ENCODE results near the gene NACA2. TPM values are rescaled to one million over a fixed set of nuclear protein-coding genes. Genes with fewer than 3 reads are reported as not detected.

NACA2 gene
- total and polyA plus RNA-seq, 2 of the 13 experiments (the other 11 are each of a cell fraction or from before 2014, with no cell fraction given) = 0.21 TPM; not detected in 1

DNA sequence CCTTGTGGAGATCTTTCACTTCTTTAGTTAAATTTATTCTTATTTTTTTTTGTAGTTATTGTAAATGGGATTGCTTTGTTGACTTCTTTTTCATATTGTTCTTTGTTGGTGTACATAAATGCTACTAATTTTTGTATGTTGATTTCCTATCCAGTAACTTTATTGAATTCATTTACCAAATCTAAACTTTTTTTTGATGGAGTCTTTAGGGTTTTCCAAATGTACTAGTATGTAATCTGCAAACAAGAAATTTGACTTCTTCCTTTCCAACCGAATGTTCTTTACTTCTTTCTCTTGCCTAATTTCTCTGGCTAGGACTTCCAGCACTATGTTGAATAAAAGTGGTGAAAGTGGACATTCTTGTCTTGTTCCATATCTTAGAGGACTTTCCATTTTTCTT, 41.8 kb upstream of the NACA2 start:
- FAIRE-seq (no peak), DNase-seq (ENCODE audit: low spot score) (no peak), ATAC-seq (no peak)
- no peak overlapping the region for H3K4me2 ChIP-seq (ENCODE audit: low read depth, low read length)
- H3K4me1 ChIP-seq (ENCODE audit: insufficient read depth, low read length) = no peaks in the 10 kb centered on the region
- CTCF ChIA-PET (ENCODE audit: low intra/inter-chr PET ratio, low total read pairs) = no interaction called here
- H3K4me3 ChIP-seq (replicated peaks in 1 of 3; ENCODE audit: insufficient read depth in 1 of 3, low read depth in 2 of 3, low read length in 3 of 3) = no peak overlapping the region
- H3K9ac ChIP-seq (ENCODE audit: insufficient read depth, low read depth, low read length) = no peak overlapping the region
- H3K36me3 ChIP-seq (replicated peaks in 1 of 2; ENCODE audit: control insufficient read depth in 1 of 2, insufficient read depth in 2 of 2, low read length in 2 of 2) = no peaks in the 10 kb centered on the region
- BruUV-seq (replicated peaks) = no TSS peak
- H3K27ac ChIP-seq (ENCODE audit: extremely low read length, insufficient read depth, low read length) = no peak overlapping the region
- no peaks in the 10 kb centered on the region for H3K27me3 ChIP-seq (ENCODE audit: control insufficient read depth in 1 of 2, insufficient read depth in 2 of 2, low read length in 2 of 2)
- no peaks in the 10 kb centered on the region for H4K20me1 ChIP-seq (ENCODE audit: insufficient read depth, low read length)
- no peaks in the 10 kb centered on the region for H3K79me2 ChIP-seq (ENCODE audit: insufficient read depth, low read length)
- TF ChIP-seq ETV6 (CRISPR knock-in tag; conservative IDR thresholded peaks at IDR 0.05) (no peak), ZNF333 (CRISPR knock-in tag; IDR thresholded peaks at IDR 0.05; ENCODE audit: borderline replicate concordance) (no peak), ZNF20 (CRISPR knock-in tag; IDR thresholded peaks at IDR 0.05) (no peak)
- WGBS (ENCODE audit: low lambda C conversion rate) = 0% methylated on average over 1 of the region's 1 CpG
- POLR2A ChIA-PET = no interaction called here
- intact Hi-C loops (cut with micrococcal nuclease; ENCODE audit: unreplicated experiment) = no loop called here
- in situ Hi-C loops (cut with HindIII; ENCODE audit: extremely low pct_ligation_motif_present, low pct_unique_long_range_greater_than_20kb) = loop anchor here (10.0 kb wide), 1 partner anchor 472 kb away; no protein-coding TSS in a partner anchor
- peaks cover 5% of the 10 kb centered on the region; the same call in 1 of the 2 replicates for H3K9me3 ChIP-seq (ENCODE audit: low read length)
- no peak overlapping the region for H2AFZ ChIP-seq (ENCODE audit: low read length)

DNA sequence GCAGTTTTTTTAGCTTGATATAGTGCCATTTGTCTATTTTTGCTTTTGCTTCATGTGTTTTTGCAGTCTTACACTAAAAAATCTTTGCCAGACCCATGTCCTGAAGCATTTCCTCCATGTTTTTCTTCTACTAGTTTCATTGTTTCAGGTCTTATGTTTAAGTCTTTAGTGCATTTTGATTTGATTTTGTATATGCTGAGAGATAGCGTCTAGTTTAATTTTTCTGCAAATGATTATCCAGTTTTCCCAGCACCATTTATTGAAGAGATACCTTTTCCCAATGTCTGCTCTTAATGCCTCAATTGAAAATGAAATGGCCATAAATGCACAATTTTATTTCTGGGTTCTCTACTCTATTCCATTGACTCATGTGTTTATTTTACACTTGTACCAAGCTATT, 40.8 kb upstream of the NACA2 start:
- Histone ChIP-seq H3K9me3 (ENCODE audit: low read length) (peaks cover 5% of the 10 kb centered on the region; the same call in 1 of the 2 replicates), H3K27me3 (ENCODE audit: control insufficient read depth in 1 of 2, insufficient read depth in 2 of 2, low read length in 2 of 2) (no peaks in the 10 kb centered on the region), H3K27ac (ENCODE audit: extremely low read length, insufficient read depth, low read length) (no peak overlapping the region), H3K4me3 (replicated peaks in 1 of 3; ENCODE audit: insufficient read depth in 1 of 3, low read depth in 2 of 3, low read length in 3 of 3) (no peak overlapping the region), H3K9ac (ENCODE audit: insufficient read depth, low read depth, low read length) (no peak overlapping the region), H4K20me1 (ENCODE audit: insufficient read depth, low read length) (no peaks in the 10 kb centered on the region), H3K36me3 (replicated peaks in 1 of 2; ENCODE audit: control insufficient read depth in 1 of 2, insufficient read depth in 2 of 2, low read length in 2 of 2) (no peaks in the 10 kb centered on the region), H3K79me2 (ENCODE audit: insufficient read depth, low read length) (no peaks in the 10 kb centered on the region), H2AFZ (ENCODE audit: low read length) (no peak overlapping the region), H3K4me1 (ENCODE audit: insufficient read depth, low read length) (no peaks in the 10 kb centered on the region), H3K4me2 (ENCODE audit: low read depth, low read length) (no peak overlapping the region)
- TF ChIP-seq ZNF850 (CRISPR knock-in tag; conservative IDR thresholded peaks at IDR 0.05) (no peak), NFRKB (IDR thresholded peaks at IDR 0.05) (no peak), ZNF350 (CRISPR knock-in tag; IDR thresholded peaks at IDR 0.05; ENCODE audit: borderline replicate concordance, low read depth) (no peak), DMAP1 (CRISPR knock-in tag; IDR thresholded peaks at IDR 0.05) (no peak), ZSCAN30 (CRISPR knock-in tag; IDR thresholded peaks at IDR 0.05) (no peak), GTF3A (CRISPR knock-in tag; conservative IDR thresholded peaks at IDR 0.05) (no peak), IKZF4 (CRISPR knock-in tag; IDR thresholded peaks at IDR 0.05; ENCODE audit: borderline replicate concordance, low read depth, not compliant biosample characterization) (no peak), ZFP36 (IDR thresholded peaks at IDR 0.05; ENCODE audit: borderline replicate concordance, low read depth, low read length, partially characterized antibody) (no peak)
- TF ChIP-seq, protein P1, sequence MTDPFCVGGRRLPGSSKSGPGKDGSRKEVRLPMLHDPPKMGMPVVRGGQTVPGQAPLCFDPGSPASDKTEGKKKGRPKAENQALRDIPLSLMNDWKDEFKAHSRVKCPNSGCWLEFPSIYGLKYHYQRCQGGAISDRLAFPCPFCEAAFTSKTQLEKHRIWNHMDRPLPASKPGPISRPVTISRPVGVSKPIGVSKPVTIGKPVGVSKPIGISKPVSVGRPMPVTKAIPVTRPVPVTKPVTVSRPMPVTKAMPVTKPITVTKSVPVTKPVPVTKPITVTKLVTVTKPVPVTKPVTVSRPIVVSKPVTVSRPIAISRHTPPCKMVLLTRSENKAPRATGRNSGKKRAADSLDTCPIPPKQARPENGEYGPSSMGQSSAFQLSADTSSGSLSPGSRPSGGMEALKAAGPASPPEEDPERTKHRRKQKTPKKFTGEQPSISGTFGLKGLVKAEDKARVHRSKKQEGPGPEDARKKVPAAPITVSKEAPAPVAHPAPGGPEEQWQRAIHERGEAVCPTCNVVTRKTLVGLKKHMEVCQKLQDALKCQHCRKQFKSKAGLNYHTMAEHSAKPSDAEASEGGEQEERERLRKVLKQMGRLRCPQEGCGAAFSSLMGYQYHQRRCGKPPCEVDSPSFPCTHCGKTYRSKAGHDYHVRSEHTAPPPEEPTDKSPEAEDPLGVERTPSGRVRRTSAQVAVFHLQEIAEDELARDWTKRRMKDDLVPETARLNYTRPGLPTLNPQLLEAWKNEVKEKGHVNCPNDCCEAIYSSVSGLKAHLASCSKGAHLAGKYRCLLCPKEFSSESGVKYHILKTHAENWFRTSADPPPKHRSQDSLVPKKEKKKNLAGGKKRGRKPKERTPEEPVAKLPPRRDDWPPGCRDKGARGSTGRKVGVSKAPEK (CRISPR knock-in tag; IDR thresholded peaks at IDR 0.05; ENCODE audit: borderline replicate concordance) = no peak
- FAIRE-seq = no peak
- BruUV-seq (replicated peaks) = no TSS peak
- no peak for DNase-seq (ENCODE audit: low spot score)
- in situ Hi-C loops (cut with HindIII; ENCODE audit: extremely low pct_ligation_motif_present, low pct_unique_long_range_greater_than_20kb) (loop anchor here (10.0 kb wide), 1 partner anchor 473 kb away; no protein-coding TSS in a partner anchor), intact Hi-C loops (cut with micrococcal nuclease; ENCODE audit: unreplicated experiment) (no loop called here)
- POLR2A ChIA-PET = no interaction called here
- ATAC-seq = no peak
- CTCF ChIA-PET (ENCODE audit: low intra/inter-chr PET ratio, low total read pairs) = no interaction called here
- WGBS (ENCODE audit: low lambda C conversion rate) = 5% methylated on average over 1 of the region's 1 CpG

Data from HepG2 (cell line).